Bone marrow (tissue), 2 donors: ENCODE measurements around the gene TBATA.

ENCODE experiments used
- DNase-seq, 2 donors: peaks; one replicate each; lab custom pipeline; 2025; lab: John Stamatoyannopoulos, UW

The TBATA gene

DNA sequence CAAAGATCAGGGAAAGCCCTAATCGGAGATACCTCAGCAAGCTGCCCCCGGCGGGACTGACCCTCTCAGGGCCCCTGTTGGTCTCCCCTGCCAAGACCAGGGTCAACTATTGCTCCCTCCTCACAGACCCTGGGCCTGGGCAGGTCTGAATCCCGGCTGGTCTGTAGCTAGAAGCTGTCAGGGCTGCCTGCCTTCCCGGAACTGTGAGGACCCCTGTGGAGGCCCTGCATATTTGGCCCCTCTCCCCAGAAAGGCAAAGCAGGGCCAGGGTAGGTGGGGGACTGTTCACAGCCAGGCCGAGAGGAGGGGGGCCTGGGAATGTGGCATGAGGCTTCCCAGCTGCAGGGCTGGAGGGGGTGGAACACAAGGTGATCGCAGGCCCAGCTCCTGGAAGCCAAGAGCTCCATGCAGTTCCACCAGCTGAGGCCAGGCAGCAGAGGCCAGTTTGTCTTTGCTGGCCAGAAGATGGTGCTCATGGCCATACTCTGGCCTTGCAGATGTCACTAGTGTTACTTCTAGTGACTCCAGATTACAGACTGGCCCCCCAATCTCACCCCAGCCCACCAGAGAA lies 24.1 kb downstream of the TBATA start:
- DNase-seq: no peak

DNA sequence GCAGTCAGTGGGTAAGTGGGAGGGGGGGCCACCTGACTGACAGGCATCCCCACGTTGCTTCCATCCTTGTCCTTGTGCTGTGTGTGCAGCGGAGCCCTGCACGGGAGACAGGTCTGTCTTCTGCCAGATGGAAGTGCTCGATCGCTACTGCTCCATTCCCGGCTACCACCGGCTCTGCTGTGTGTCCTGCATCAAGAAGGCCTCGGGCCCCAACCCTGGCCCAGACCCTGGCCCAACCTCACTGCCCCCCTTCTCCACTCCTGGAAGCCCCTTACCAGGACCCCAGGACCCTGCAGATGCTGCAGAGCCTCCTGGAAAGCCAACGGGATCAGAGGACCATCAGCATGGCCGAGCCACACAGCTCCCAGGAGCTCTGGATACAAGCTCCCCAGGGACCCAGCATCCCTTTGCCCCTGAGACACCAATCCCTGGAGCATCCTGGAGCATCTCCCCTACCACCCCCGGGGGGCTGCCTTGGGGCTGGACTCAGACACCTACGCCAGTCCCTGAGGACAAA lies 24.8 kb downstream of the TBATA start:
- DNase-seq: no peak

GRCh38 chr10:70759781-70760180 lies 25.4 kb downstream of the TBATA start:
- no peak for DNase-seq

GRCh38 chr10:70758757-70759514 lies 26.2 kb downstream of the TBATA start:
- peak in 1 of 2 donors; percentile 87 for DNase-seq

- no peak for DNase-seq
These were observed 27.3 kb downstream of the TBATA start for GRCh38 chr10:70757856-70758255.

GRCh38 chr10:70756700-70757360 lies 28.3 kb downstream of the TBATA start:
- DNase-seq: no peak

- DNase-seq: no peak
These were observed 31.1 kb downstream of the TBATA start for GRCh38 chr10:70753841-70754621.

GRCh38 chr10:70753026-70753663 lies 32.0 kb downstream of the TBATA start:
- DNase-seq: no peak

GRCh38 chr10:70752571-70752970 lies 32.6 kb downstream of the TBATA start:
- no peak for DNase-seq

DNA sequence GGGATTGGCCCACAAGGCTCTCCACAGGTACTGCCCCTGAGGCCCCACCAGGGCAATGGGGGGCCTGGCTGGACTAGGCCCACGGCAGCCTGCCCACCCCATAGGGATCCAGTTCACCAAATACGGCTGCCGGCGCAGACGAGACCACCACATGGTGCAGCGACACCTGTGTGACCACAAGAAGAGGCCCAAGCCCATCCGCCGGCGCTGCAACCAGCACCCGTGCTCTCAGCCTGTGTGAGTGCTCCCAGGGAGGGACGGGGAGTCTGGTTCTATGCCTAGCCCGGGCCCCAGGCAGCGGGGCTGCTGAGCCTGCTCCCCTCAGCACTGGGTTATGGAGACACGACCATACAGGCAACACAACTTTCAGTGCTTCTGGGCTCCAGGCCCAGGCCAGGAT lies 33.2 kb downstream of the TBATA start:
- DNase-seq: no peak

DNA sequence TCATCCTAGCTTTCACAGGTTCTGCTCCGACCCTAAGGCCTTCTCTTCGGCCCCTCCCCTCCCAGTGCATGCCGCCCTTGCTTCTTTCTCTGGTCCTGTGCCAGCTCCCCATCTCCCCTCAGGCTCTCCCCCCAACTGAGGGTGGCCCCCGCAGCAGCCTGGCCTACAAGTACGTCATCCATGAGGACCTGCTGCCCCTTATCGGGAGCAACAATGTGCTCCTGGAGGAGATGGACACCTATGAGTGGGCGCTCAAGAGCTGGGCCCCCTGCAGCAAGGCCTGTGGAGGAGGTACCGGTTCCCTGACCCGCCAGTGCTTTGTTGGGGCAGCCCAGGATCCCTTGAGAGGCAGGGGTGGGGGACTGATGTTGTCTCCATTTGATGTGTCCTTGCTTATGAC lies 33.8 kb downstream of the TBATA start:
- no peak for DNase-seq

- DNase-seq: no peak
These were observed 34.9 kb downstream of the TBATA start for GRCh38 chr10:70750156-70750703.

GRCh38 chr10:70749756-70750155 lies 35.4 kb downstream of the TBATA start:
- no peak for DNase-seq

DNA sequence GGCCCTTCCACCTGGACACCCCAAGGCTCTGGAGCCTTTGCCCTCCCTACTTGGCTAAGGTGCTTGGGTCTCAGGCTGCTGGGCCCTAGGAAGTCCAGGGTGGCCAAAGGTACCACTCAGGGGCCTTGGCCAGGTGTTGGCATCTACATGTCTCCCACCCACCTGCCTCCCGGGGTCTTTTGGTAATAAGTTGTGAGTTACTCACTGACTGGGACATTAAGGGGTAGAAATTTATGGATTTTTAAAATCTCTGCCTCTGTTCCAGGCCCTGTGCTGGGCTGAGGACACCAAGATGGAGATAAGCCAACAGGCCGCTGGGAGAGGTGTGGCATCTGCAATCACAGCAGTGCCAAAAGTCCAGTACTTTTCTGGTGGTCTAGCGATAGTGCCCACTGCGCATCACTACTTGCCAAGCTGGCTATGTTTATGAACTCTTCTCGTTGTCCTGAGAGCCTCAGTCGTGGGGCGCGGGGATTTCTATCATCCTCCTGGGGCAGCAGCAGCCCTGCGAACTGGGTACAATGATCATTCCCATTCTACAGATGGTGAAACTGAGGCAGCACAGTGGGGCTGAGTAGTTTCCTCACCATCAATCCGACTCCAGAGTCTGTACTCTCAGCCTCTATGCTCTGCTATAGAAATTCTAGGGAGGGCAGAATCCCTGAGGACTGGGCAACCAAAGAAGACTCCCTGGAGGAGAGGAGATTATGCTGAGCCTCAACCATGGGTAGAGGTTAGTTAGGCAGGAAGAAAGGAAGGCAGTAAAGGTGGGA lies 36.2 kb downstream of the TBATA start:
- DNase-seq: no peak

GRCh38 chr10:70748305-70748704 lies 36.9 kb downstream of the TBATA start:
- DNase-seq: no peak

- DNase-seq: no peak
These were observed 37.8 kb downstream of the TBATA start for GRCh38 chr10:70747192-70747965.

GRCh38 chr10:70745555-70745954 lies 39.6 kb downstream of the TBATA start:
- DNase-seq: no peak

GRCh38 chr10:70744617-70745143 lies 40.5 kb downstream of the TBATA start:
- DNase-seq: peak in 1 of 2 donors; percentile 40

GRCh38 chr10:70743879-70744278 lies 41.3 kb downstream of the TBATA start:
- no peak for DNase-seq

GRCh38 chr10:70743430-70743788 lies 41.8 kb downstream of the TBATA start:
- DNase-seq: no peak
